T47D (cell line): ENCODE data around the gene FADS6.

ENCODE experiments used
- DNase-seq, 2 experiments: peaks; one replicate each; pipeline versions ENCODE4 v3.0.0 to v3.0.0-alpha.2; 2011 to 2012; ENCODE audit warnings: low read depth in 1 of 2, low spot score in 1 of 2
- JUND ChIP-seq: IDR thresholded peaks from 2 replicates; pipeline ENCODE4 v1.6.1; 2012; ENCODE audit warnings: low read depth
- in situ Hi-C: cut with HindIII; loops from 2 replicates; pipeline ENCODE4 v1.10.0; 2016; ENCODE audit warnings: low sequenced_read_pairs, low pct_unique_long_range_greater_than_20kb

Gene FADS6

GRCh38 chr17:74842599-74843351, 50.7 kb downstream of the FADS6 start:
- peak; percentile 74 to 99 for DNase-seq
- TF ChIP-seq JUND: no peak
- in situ Hi-C loops: no loop called here

- TF ChIP-seq JUND: no peak
- in situ Hi-C loops: no loop called here
- no peak for DNase-seq
Observed at GRCh38 chr17:74842146-74842598, 51.3 kb downstream of the FADS6 start.

DNA sequence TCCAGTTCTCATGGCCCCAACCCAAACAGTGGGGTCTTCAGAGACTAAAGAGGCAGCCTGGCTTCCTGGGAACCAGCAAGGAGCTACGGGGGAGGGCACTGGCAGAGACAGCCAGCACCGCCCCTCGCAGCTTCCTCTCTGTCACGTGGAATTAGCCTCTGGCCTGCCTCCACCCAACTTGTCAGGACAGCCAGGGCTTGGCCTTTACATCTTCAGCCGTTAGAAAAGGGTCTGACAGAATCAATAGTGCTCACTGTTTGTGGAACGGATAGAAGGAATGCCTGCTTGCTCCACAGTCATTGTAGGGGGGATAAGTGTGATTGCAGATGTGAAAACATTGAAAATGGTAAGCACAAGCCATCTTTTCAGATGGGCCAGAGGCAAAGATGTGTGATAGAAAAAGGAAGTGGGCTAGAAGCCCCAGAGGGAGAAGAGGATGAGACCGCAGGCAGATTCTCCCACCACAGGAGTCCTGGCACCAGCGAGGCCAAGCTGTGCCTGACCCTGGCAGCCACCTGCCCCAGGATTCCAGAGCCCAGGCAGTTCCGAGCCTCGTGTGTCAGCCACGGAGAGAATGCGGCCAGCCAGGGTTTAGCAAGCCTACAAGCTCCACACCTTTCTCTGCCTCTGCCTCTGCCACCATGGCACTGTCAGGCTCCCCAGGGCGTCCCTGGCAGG, 52.3 kb downstream of the FADS6 start:
- no peak for DNase-seq
- in situ Hi-C loops: no loop called here
- TF ChIP-seq JUND: no peak

GRCh38 chr17:74839990-74840852, 53.2 kb downstream of the FADS6 start:
- no peak for DNase-seq
- in situ Hi-C loops: no loop called here
- no peak for TF ChIP-seq JUND

- TF ChIP-seq JUND: no peak
- no peak for DNase-seq
- in situ Hi-C loops: no loop called here
Observed at GRCh38 chr17:74838274-74838673, 55.2 kb downstream of the FADS6 start.

- no peak for DNase-seq
- in situ Hi-C loops: no loop called here
- no peak for TF ChIP-seq JUND
Observed at GRCh38 chr17:74836691-74837467, 56.6 kb downstream of the FADS6 start.

GRCh38 chr17:74836191-74836590, 57.2 kb downstream of the FADS6 start:
- DNase-seq: no peak
- in situ Hi-C loops: no loop called here
- TF ChIP-seq JUND: no peak

DNA sequence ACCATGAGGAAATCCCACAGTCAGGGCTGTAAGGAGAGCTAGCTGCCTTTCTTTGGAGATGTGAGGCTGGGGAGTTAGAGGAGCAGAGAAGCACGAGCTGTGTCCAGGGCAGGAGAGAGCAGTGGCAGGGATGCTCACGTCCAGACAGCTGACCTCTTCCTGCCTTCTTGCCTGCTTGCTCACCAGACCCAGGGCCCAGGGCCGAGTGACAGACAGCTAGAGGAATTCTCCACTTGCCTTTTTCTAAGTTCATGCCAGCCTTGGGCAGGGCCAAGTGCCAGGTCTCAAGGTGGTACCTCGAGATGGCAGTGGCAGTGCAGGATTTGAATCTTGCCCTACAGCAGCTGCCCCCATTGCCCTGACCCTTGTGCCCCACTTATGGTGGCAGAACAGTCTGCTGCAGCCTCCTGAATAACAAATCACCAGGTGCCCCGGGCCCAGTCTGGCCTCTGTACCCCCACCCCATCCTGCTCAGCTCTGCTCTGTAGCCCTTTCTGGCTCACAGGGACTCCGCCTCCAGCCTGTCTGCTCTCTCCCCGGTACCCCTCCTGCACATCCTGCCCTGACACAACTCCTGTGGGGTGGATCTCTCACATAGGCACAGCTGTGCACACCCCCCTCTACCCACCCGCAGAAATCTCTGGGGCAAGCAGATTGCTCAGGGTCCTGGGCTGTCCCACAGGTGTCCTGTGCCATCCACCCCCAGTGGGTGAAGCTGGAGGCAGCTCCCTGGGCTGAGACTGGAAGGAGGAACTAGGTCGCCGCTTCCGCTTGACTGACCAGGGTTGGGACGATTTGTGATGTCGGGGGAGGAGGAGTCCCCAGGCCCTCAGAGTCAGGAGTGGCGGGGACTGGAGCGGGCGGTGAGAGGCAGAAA, 59.7 kb downstream of the FADS6 start:
- no peak for TF ChIP-seq JUND
- in situ Hi-C loops: no loop called here
- no peak for DNase-seq

DNA sequence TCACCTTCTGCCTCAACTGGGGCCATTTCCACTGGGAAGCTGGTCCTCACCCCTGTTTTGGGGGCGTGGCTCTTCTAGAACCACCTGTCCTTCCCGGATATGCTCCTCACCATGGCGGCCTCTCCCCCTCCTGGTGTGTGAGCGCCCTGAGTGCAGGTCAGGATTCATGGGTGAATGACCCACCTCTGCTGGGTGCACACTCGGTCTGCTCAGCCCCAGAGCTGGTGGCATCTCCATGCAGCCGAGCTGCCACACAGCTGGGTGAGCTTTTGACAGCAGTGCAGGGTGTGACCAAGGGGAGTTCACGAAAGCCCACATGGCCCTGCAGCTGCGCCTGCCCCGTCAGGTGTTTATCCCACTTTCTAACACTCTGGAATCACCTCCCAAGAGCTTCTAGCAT, 61.0 kb downstream of the FADS6 start:
- no peak for DNase-seq
- in situ Hi-C loops: no loop called here
- no peak for TF ChIP-seq JUND

- TF ChIP-seq JUND: no peak
- in situ Hi-C loops: no loop called here
Observed at GRCh38 chr17:74831444-74832146, 61.8 kb downstream of the FADS6 start.

GRCh38 chr17:74830861-74831260, 62.6 kb downstream of the FADS6 start:
- no peak for TF ChIP-seq JUND
- in situ Hi-C loops: no loop called here
- no peak for DNase-seq

More at GRCh38 chr17:74831444-74832146, 61.8 kb downstream of the FADS6 start:
- DNase-seq: no peak
